Fibroblast of lung (primary cell): Measurements from ENCODE around the gene COX17. TPM values are rescaled to one million over a fixed set of nuclear protein-coding genes. Genes with fewer than 3 reads are reported as not detected.

Source experiments
- DNase-seq, 2 donors: peaks; one replicate each; pipeline versions ENCODE4 v3.0.0 to v3.0.0-alpha.2; 2010; ENCODE audit warnings: low read depth in 2 of 2
- H2AFZ ChIP-seq: 2 replicates; pipeline ENCODE4 v1.5.1; 2012; ENCODE audit warnings: low read length, control low read depth, inconsistent platforms
- H3K27ac ChIP-seq: 2 replicates; pipeline ENCODE4 v1.5.1; 2011; ENCODE audit warnings: low read length, control low read depth; ENCODE audit not compliant: insufficient read depth
- H3K27me3 ChIP-seq: 2 replicates; pipeline ENCODE4 v1.5.1; 2011; ENCODE audit warnings: mild to moderate bottlenecking, low read length; ENCODE audit not compliant: control insufficient read depth, insufficient read depth
- H3K36me3 ChIP-seq: 2 replicates; pipeline ENCODE4 v1.5.1; 2011; ENCODE audit warnings: low read length; ENCODE audit not compliant: control insufficient read depth, insufficient read depth
- H3K4me1 ChIP-seq: 2 replicates; pipeline ENCODE4 v1.5.1; 2011; ENCODE audit warnings: low read length; ENCODE audit not compliant: control insufficient read depth, insufficient read depth; ENCODE audit errors: extremely low read depth
- H3K4me2 ChIP-seq: 2 replicates; pipeline ENCODE4 v1.5.1; 2011; ENCODE audit warnings: low read length, control low read depth; ENCODE audit not compliant: insufficient read depth; ENCODE audit errors: extremely low read depth
- H3K4me3 ChIP-seq, 4 experiments: fragments of 200-600 bp in 1 of 4; sonication (generic) in 1 of 4; replicated peaks in 1 of 4; 2 replicates each; pipeline ENCODE4 v1.5.1; 2011 to 2016; ENCODE audit warnings: low read length in 4 of 4, low read depth in 3 of 4, mild to moderate bottlenecking in 3 of 4, control low read depth in 2 of 4, inconsistent platforms in 1 of 4, mixed read lengths in 1 of 4; ENCODE audit not compliant: insufficient read depth in 1 of 4; ENCODE audit errors: control extremely low read depth in 1 of 4
- H3K79me2 ChIP-seq: 2 replicates; pipeline ENCODE4 v1.5.1; 2012; ENCODE audit warnings: mild to moderate bottlenecking, low read length, inconsistent platforms; ENCODE audit not compliant: control insufficient read depth, insufficient read depth
- H3K9ac ChIP-seq: 2 replicates; pipeline ENCODE4 v1.5.1; 2011; ENCODE audit warnings: mild to moderate bottlenecking, low read length, control low read depth; ENCODE audit not compliant: insufficient read depth
- H3K9me3 ChIP-seq: 2 replicates; pipeline ENCODE4 v1.5.1; 2012; ENCODE audit warnings: low read depth, low read length; ENCODE audit not compliant: control insufficient read depth, insufficient read depth
- H4K20me1 ChIP-seq: 2 replicates; pipeline ENCODE4 v1.5.1; 2011; ENCODE audit warnings: low read length; ENCODE audit not compliant: control insufficient read depth, insufficient read depth; ENCODE audit errors: extremely low read depth
- EZH2 ChIP-seq: IDR thresholded peaks from 2 replicates; pipeline ENCODE4 v1.5.1; 2012; ENCODE audit warnings: low read length, control low read depth, mild to moderate bottlenecking; ENCODE audit errors: missing control alignments
- polyA plus RNA-seq, 2 donors: library from polyadenylated mRNA; depleted of rRNA in 1 of 2; stranded (reverse) in 1 of 2; unstranded in 1 of 2; fragments of >200 nt; gene quantifications; 2 replicates each; pipeline ENCODE4 v1.2.1, GENCODE V29; 2011 to 2012; ENCODE audit warnings: missing spikeins in 1 of 2
- total RNA-seq: library from RNA; depleted of rRNA; stranded (reverse); fragments of >200 nt; gene quantifications from 2 replicates; pipeline ENCODE4 v1.2.1, GENCODE V29; 2014
- TF ChIP-seq, protein P1 (sequence below), 2 donors: IDR thresholded peaks in 1 of 2; conservative IDR thresholded peaks in 1 of 2; 1 replicate in 1 of 2; 2 replicates in 1 of 2; pipeline ENCODE4 v1.5.1; 2011 to 2012; ENCODE audit warnings: low read length in 2 of 2, control low read depth in 1 of 2, inconsistent platforms in 1 of 2, low read depth in 1 of 2, mild to moderate bottlenecking in 1 of 2

Gene COX17
- total and polyA plus RNA-seq, 2 donors (not counting 1 experiment from before 2014, with no cell fraction given) = 19.6 to 21.0 TPM

DNA sequence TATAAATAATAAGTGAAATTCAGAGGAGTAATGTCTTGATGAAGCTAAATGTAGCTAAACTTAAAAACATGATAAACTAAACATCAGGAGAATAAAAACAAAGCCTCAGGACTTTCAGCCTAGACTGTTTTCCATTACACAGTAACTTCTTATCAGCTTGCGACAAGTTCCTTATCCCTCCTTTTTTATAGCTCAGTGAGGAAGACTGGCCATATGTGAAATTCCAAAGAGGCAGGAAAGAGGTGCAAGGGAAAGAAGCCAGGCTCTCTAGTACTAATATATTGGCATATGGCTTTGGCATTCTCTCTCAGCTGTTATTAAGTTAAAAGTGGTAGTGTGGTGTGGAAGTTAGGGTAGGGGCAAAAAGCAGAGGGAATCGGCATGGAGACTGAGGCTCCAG lies 4.4 kb downstream of the COX17 start:
- no peak overlapping the region for H2AFZ ChIP-seq
- H3K36me3 ChIP-seq = no peaks in the 10 kb centered on the region
- H3K4me3 ChIP-seq = no peak overlapping the region
- H3K27ac ChIP-seq = no peak overlapping the region
- no peaks in the 10 kb centered on the region for H4K20me1 ChIP-seq
- DNase-seq = no peak
- H3K4me1 ChIP-seq = no peaks in the 10 kb centered on the region
- H3K9me3 ChIP-seq = no peaks in the 10 kb centered on the region
- H3K4me2 ChIP-seq = no peak overlapping the region
- no peak overlapping the region for H3K9ac ChIP-seq
- H3K27me3 ChIP-seq = no peaks in the 10 kb centered on the region
- TF ChIP-seq, protein P1, sequence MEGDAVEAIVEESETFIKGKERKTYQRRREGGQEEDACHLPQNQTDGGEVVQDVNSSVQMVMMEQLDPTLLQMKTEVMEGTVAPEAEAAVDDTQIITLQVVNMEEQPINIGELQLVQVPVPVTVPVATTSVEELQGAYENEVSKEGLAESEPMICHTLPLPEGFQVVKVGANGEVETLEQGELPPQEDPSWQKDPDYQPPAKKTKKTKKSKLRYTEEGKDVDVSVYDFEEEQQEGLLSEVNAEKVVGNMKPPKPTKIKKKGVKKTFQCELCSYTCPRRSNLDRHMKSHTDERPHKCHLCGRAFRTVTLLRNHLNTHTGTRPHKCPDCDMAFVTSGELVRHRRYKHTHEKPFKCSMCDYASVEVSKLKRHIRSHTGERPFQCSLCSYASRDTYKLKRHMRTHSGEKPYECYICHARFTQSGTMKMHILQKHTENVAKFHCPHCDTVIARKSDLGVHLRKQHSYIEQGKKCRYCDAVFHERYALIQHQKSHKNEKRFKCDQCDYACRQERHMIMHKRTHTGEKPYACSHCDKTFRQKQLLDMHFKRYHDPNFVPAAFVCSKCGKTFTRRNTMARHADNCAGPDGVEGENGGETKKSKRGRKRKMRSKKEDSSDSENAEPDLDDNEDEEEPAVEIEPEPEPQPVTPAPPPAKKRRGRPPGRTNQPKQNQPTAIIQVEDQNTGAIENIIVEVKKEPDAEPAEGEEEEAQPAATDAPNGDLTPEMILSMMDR (conservative IDR thresholded peaks at IDR 0.05 in 1 of 2, IDR thresholded peaks at IDR 0.05 in 1 of 2; ENCODE audit: low read depth in 1 of 2, low read length in 2 of 2) = no peak
- no peak for TF ChIP-seq EZH2
- H3K79me2 ChIP-seq = peaks cover 2% of the 10 kb centered on the region

- Histone ChIP-seq H3K79me2 (no peaks in the 10 kb centered on the region), H3K4me1 (no peaks in the 10 kb centered on the region), H3K9me3 (no peaks in the 10 kb centered on the region), H3K4me2 (no peak overlapping the region), H3K9ac (no peak overlapping the region), H4K20me1 (no peaks in the 10 kb centered on the region), H3K27me3 (no peaks in the 10 kb centered on the region), H3K4me3 (no peak overlapping the region), H3K27ac (no peak overlapping the region), H2AFZ (no peak overlapping the region), H3K36me3 (no peaks in the 10 kb centered on the region)
- TF ChIP-seq, protein P1 (conservative IDR thresholded peaks at IDR 0.05 in 1 of 2, IDR thresholded peaks at IDR 0.05 in 1 of 2; ENCODE audit: low read depth in 1 of 2, low read length in 2 of 2) = no peak
- TF ChIP-seq EZH2 = no peak
- peak in 1 of 2 donors; percentile 6 for DNase-seq
Measured at GRCh38 chr3:119669906-119670570, 7.2 kb downstream of the COX17 start.

DNA sequence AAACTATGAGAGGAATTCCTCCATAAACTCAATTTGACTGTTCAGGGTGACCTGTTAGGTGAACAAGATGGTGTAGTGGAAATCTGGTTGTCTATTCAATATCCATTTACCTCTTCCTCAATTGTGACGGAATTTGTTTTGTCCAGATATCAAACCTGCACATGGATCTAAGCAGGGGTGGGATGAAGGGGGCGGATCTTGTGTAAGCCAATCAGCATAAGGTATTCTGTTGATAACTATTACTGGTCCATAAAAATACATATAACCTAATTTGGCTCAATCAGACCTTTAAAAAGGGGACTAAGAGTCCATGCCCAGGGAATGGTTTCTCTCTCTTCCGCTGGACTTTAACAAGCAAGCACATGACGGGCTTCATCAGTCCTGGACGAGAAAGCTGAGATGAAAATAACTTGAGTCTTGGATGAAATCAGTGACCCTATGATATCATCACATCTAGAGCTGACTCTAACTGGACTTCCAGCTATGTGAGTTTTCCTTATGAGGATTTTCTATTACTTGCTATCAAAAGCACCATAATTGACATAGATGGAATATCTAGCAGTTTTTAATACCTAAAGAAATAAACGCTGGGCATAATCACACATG lies 11.1 kb downstream of the COX17 start:
- no peaks in the 10 kb centered on the region for H3K27me3 ChIP-seq
- H3K4me3 ChIP-seq = no peak overlapping the region
- H3K79me2 ChIP-seq = no peaks in the 10 kb centered on the region
- H3K9ac ChIP-seq = no peak overlapping the region
- no peaks in the 10 kb centered on the region for H3K4me1 ChIP-seq
- TF ChIP-seq, protein P1 (conservative IDR thresholded peaks at IDR 0.05 in 1 of 2, IDR thresholded peaks at IDR 0.05 in 1 of 2; ENCODE audit: low read depth in 1 of 2, low read length in 2 of 2) = no peak
- TF ChIP-seq EZH2 = no peak
- no peak overlapping the region for H2AFZ ChIP-seq
- H3K4me2 ChIP-seq = no peak overlapping the region
- no peaks in the 10 kb centered on the region for H3K9me3 ChIP-seq
- H4K20me1 ChIP-seq = no peaks in the 10 kb centered on the region
- H3K27ac ChIP-seq = no peak overlapping the region
- DNase-seq = no peak
- H3K36me3 ChIP-seq = no peaks in the 10 kb centered on the region
